ENCODE data around the gene KLHL22. TPM values are rescaled to one million over a fixed set of nuclear protein-coding genes. Genes with fewer than 3 reads are reported as not detected.
"Not testable (repeated sequence)": the region's sequence is repeated elsewhere in the genome, so short reads cannot be mapped to it uniquely, and the experiment has no call there.

KLHL22 gene
- polyA plus RNA-seq, 4 donors: 5.9 to 15.1 (median 8.6) TPM

DNA sequence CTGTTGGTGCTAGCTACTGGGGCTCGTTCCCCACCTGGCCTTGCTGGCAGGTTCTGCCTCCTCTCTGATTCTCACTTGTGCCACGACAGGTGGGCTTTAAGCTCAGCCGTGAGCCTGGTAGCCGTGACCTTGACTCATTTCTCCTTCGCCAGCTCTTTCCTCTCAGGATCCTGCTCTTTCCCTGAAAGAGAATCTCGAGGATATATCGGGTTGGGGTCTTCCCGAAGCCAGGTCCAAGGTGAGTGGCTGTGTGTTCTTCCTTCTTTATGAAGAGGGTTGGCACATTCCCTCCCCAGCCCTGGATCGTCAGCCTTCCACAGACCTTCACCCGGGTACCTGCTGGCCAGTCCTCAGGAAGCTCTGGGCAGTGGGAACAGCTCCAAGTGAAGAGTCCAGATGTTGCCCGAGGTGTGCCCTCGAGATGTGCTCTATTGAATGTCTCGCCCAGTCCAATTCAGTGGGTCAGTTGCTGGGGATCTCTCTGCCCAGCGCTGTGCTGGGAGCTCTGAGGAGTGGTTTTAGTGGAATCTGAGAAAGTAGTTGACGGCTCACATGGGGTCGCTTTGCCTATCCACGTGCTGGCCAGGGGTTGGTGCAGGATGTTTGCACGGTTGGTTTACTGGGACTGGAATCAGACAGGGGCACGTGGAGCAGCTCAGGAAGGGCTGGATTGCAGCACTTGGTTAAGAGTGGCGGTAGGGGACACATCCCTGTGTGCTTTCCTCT is 100.3 kb downstream of the KLHL22 start:
- Histone ChIP-seq H3K4me3 (ENCODE audit: low read depth in 1 of 3, low read length in 3 of 3) (no peak overlapping the region), H3K9me3 (ENCODE audit: control insufficient read depth in 2 of 2, insufficient read depth in 1 of 2, low read depth in 1 of 2, low read length in 1 of 2) (no peaks in the 10 kb centered on the region), H3K27me3 (ENCODE audit: control insufficient read depth in 3 of 3, insufficient read depth in 3 of 3, low read length in 3 of 3) (no peaks in the 10 kb centered on the region), H3K36me3 (ENCODE audit: control insufficient read depth in 3 of 3, insufficient read depth in 2 of 3, low read depth in 1 of 3, low read length in 3 of 3) (peaks cover 0 to 7% (median 0%) of the 10 kb centered on the region in 3 donors), H3K27ac (ENCODE audit: low read depth in 1 of 3, low read length in 2 of 3) (no peak overlapping the region), H3K4me1 (ENCODE audit: control insufficient read depth in 3 of 3, insufficient read depth in 2 of 3, low read depth in 1 of 3, low read length in 2 of 3) (peaks cover 0 to 9% (median 9%) of the 10 kb centered on the region in 3 donors)
- DNase-seq (no peak), FAIRE-seq (no peak)
- 74 to 79% (median 78%) methylated on average over 20 of the region's 20 CpGs for WGBS, 3 donors

DNA sequence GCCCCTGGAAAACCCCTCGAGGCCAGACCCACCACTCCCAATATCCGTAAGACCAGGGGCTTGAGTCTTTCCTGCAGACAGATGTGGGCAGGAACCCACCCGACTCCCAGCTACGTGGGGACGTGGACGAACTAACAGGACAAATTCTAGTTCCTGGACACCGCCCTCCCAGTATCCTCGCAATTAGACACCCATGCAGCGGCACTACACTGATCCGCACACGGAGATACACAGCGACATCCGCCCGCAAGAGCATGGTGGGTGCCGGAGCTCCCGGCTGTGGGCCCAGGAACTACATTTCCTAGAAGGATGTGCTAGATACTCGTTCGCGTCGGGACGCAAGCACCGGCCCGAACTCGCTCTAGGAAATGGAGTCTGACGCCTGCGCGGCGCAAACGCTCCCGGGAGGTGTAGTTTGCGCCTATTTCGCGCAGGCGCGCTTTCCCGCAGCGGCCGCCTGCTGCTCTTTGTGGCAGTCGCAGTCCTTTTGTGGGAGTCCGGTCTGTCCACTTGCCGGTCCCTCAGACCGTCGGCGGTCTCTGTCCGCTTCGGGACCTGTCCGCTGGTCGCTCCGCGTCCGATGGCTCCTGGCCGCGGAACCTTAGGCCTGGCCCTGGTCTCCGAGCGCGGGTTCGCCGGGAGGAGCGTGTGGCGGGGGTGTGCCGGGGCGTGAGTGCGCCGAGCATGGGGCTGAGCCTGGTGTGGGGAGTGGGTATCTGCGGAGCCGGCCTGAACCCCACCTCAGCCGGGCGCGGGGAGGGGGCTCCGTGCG is 101.7 kb downstream of the KLHL22 start, which contains the start of gene ZNF74:
ZNF74 (plus strand) TSS at position 447 of the 772 bp plus-strand sequence. CDS start 478 bp downstream, outside the sequence.
- 0 to 1% (median 1%) methylated on average over 63 to 71 of the region's 71 CpGs for WGBS, 3 donors
- peaks cover 0 to 9% (median 9%) of the 10 kb centered on the region in 3 donors for H3K4me1 ChIP-seq (ENCODE audit: control insufficient read depth in 3 of 3, insufficient read depth in 2 of 3, low read depth in 1 of 3, low read length in 2 of 3)

GRCh38 chr22:20392983-20393704 is 102.5 kb downstream of the KLHL22 start:
- H3K9me3 ChIP-seq (ENCODE audit: control insufficient read depth in 2 of 2, insufficient read depth in 1 of 2, low read depth in 1 of 2, low read length in 1 of 2): no peaks in the 10 kb centered on the region
- H3K27ac ChIP-seq (ENCODE audit: low read depth in 1 of 3, low read length in 2 of 3): peak overlapping the region in 2 of 3 donors; percentile 77 to 89
- H3K4me3 ChIP-seq (ENCODE audit: low read depth in 1 of 3, low read length in 3 of 3): peak overlapping the region; percentile 27 to 87 (median 82)
- H3K27me3 ChIP-seq (ENCODE audit: control insufficient read depth in 3 of 3, insufficient read depth in 3 of 3, low read length in 3 of 3): no peaks in the 10 kb centered on the region
- H3K36me3 ChIP-seq (ENCODE audit: control insufficient read depth in 3 of 3, insufficient read depth in 2 of 3, low read depth in 1 of 3, low read length in 3 of 3): peaks cover 0 to 4% (median 0%) of the 10 kb centered on the region in 3 donors
- H3K4me1 ChIP-seq (ENCODE audit: control insufficient read depth in 3 of 3, insufficient read depth in 2 of 3, low read depth in 1 of 3, low read length in 2 of 3): peaks cover 0 to 9% (median 9%) of the 10 kb centered on the region in 3 donors
- no peak for DNase-seq
- no peak for FAIRE-seq
- WGBS, 3 donors: 91 to 95% (median 94%) methylated on average over 23 of the region's 23 CpGs

More for the DNA sequence above, 101.7 kb downstream of the KLHL22 start, which contains the start of gene ZNF74:
- Histone ChIP-seq H3K36me3 (ENCODE audit: control insufficient read depth in 3 of 3, insufficient read depth in 2 of 3, low read depth in 1 of 3, low read length in 3 of 3) (peaks cover 0 to 4% (median 0%) of the 10 kb centered on the region in 3 donors), H3K4me3 (ENCODE audit: low read depth in 1 of 3, low read length in 3 of 3) (peak within 1 kb of the TSS; percentile 47 to 87 (median 82)), H3K27me3 (ENCODE audit: control insufficient read depth in 3 of 3, insufficient read depth in 3 of 3, low read length in 3 of 3) (no peaks in the 10 kb centered on the region), H3K9me3 (ENCODE audit: control insufficient read depth in 2 of 2, insufficient read depth in 1 of 2, low read depth in 1 of 2, low read length in 1 of 2) (no peaks in the 10 kb centered on the region), H3K27ac (ENCODE audit: low read depth in 1 of 3, low read length in 2 of 3) (peak within 1 kb of the TSS; percentile 76 to 89 (median 77))
- FAIRE-seq (no peak), DNase-seq (peak; percentile 92 to 95)

GRCh38 chr22:20392365-20392881 is 103.2 kb downstream of the KLHL22 start:
- H3K9me3 ChIP-seq (ENCODE audit: control insufficient read depth in 2 of 2, insufficient read depth in 1 of 2, low read depth in 1 of 2, low read length in 1 of 2); H3K36me3 ChIP-seq (ENCODE audit: control insufficient read depth in 3 of 3, insufficient read depth in 2 of 3, low read depth in 1 of 3, low read length in 3 of 3); H3K4me3 ChIP-seq (ENCODE audit: low read depth in 1 of 3, low read length in 3 of 3); DNase-seq; H3K4me1 ChIP-seq (ENCODE audit: control insufficient read depth in 3 of 3, insufficient read depth in 2 of 3, low read depth in 1 of 3, low read length in 2 of 3); FAIRE-seq; H3K27me3 ChIP-seq (ENCODE audit: control insufficient read depth in 3 of 3, insufficient read depth in 3 of 3, low read length in 3 of 3); H3K27ac ChIP-seq (ENCODE audit: low read depth in 1 of 3, low read length in 2 of 3): not testable (repeated sequence)
- 94 to 99% (median 97%) methylated on average over 46 to 53 of the region's 53 CpGs for WGBS, 3 donors

Other genes starting within 250 kb of the KLHL22 start
- gene RTN4R, start 227.5 kb downstream of the KLHL22 start, polyA plus RNA-seq: 10 to 100 TPM in 1 of 4 donors, 1 to 10 TPM in 3; 2.9 to 25.7 (median 4.4) TPM
- 10 to 100 TPM; 47.2 to 80.1 (median 53.8) TPM for gene DGCR6L, start 175.7 kb downstream of the KLHL22 start, polyA plus RNA-seq
- gene ZNF74, start 101.6 kb downstream of the KLHL22 start, polyA plus RNA-seq: 10 to 100 TPM in 1 of 4 donors, 1 to 10 TPM in 3; 2.5 to 10.6 (median 4.2) TPM
- 1 to 10 TPM in 2 of 4 donors, under 1 TPM in 2; 0.22 to 3.1 (median 1.5) TPM for gene SCARF2, start 58.0 kb downstream of the KLHL22 start, polyA plus RNA-seq
- gene MED15, start 11.8 kb upstream of the KLHL22 start, polyA plus RNA-seq: 100 to 1,000 TPM in 1 of 4 donors, 10 to 100 TPM in 3; 49.4 to 106 (median 76.6) TPM

Measured in small intestine (tissue), 7 donors.